Measurements from ENCODE around the gene TNFRSF19.

The TNFRSF19 gene

GRCh38 chr13:23723471-23723870 lies 153.3 kb downstream of the TNFRSF19 start:
- no peak for TF ChIP-seq CTCF (IDR thresholded peaks at IDR 0.05; ENCODE audit: insufficient read depth, low read length)
- TF ChIP-seq REST (IDR thresholded peaks at IDR 0.05; ENCODE audit: insufficient replicate concordance, low read depth): no peak
- no peak for TF ChIP-seq POLR2AphosphoS5 (IDR thresholded peaks at IDR 0.05; ENCODE audit: low read depth)
- no peak for TF ChIP-seq SPI1 (IDR thresholded peaks at IDR 0.05; ENCODE audit: borderline replicate concordance, low read depth)
- TF ChIP-seq GABPA (IDR thresholded peaks at IDR 0.05; ENCODE audit: low read depth): no peak
- no peaks in the 10 kb centered on the region for H3K27me3 ChIP-seq (ENCODE audit: insufficient read depth, poor library complexity, severe bottlenecking)
- H3K4me3 ChIP-seq (replicated peaks; ENCODE audit: insufficient read depth, low read length): no peak overlapping the region
- H3K27ac ChIP-seq (replicated peaks): no peak overlapping the region
- DNase-seq (ENCODE audit: low read depth in 1 of 2, low spot score in 1 of 2): no peak

- DNase-seq (ENCODE audit: low read depth in 1 of 2, low spot score in 1 of 2): no peak
- no peaks in the 10 kb centered on the region for H3K27me3 ChIP-seq (ENCODE audit: insufficient read depth, poor library complexity, severe bottlenecking)
- no peak overlapping the region for H3K27ac ChIP-seq (replicated peaks)
- TF ChIP-seq CTCF (IDR thresholded peaks at IDR 0.05; ENCODE audit: insufficient read depth, low read length): no peak
- TF ChIP-seq POLR2AphosphoS5 (IDR thresholded peaks at IDR 0.05; ENCODE audit: low read depth): no peak
- TF ChIP-seq REST (IDR thresholded peaks at IDR 0.05; ENCODE audit: insufficient replicate concordance, low read depth): no peak
- TF ChIP-seq SPI1 (IDR thresholded peaks at IDR 0.05; ENCODE audit: borderline replicate concordance, low read depth): no peak
- no peak for TF ChIP-seq GABPA (IDR thresholded peaks at IDR 0.05; ENCODE audit: low read depth)
- no peak overlapping the region for H3K4me3 ChIP-seq (replicated peaks; ENCODE audit: insufficient read depth, low read length)
Observed at GRCh38 chr13:23724196-23724970, 154.2 kb downstream of the TNFRSF19 start.
